ENCODE data around the gene CEP250.

The CEP250 gene

GRCh38 chr20:35555951-35556645 lies 100.7 kb downstream of the CEP250 start:
- FAIRE-seq (no peak), DNase-seq (ENCODE audit: insufficient read length, low spot score) (peak; percentile 8)
- TF ChIP-seq, protein P1, sequence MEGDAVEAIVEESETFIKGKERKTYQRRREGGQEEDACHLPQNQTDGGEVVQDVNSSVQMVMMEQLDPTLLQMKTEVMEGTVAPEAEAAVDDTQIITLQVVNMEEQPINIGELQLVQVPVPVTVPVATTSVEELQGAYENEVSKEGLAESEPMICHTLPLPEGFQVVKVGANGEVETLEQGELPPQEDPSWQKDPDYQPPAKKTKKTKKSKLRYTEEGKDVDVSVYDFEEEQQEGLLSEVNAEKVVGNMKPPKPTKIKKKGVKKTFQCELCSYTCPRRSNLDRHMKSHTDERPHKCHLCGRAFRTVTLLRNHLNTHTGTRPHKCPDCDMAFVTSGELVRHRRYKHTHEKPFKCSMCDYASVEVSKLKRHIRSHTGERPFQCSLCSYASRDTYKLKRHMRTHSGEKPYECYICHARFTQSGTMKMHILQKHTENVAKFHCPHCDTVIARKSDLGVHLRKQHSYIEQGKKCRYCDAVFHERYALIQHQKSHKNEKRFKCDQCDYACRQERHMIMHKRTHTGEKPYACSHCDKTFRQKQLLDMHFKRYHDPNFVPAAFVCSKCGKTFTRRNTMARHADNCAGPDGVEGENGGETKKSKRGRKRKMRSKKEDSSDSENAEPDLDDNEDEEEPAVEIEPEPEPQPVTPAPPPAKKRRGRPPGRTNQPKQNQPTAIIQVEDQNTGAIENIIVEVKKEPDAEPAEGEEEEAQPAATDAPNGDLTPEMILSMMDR (IDR thresholded peaks at IDR 0.05; ENCODE audit: insufficient read depth, missing control alignments): no peak

GRCh38 chr20:35556871-35557270 lies 101.5 kb downstream of the CEP250 start:
- DNase-seq (ENCODE audit: insufficient read length, low spot score) (peak; percentile 7), FAIRE-seq (no peak)
- TF ChIP-seq, protein P1 (IDR thresholded peaks at IDR 0.05; ENCODE audit: insufficient read depth, missing control alignments): no peak

- TF ChIP-seq, protein P1 (IDR thresholded peaks at IDR 0.05; ENCODE audit: insufficient read depth, missing control alignments): no peak
- DNase-seq (ENCODE audit: insufficient read length, low spot score) (no peak), FAIRE-seq (no peak)
Measured at GRCh38 chr20:35558451-35558850, 103.1 kb downstream of the CEP250 start.

- TF ChIP-seq, protein P1 (IDR thresholded peaks at IDR 0.05; ENCODE audit: insufficient read depth, missing control alignments): no peak
- FAIRE-seq (no peak), DNase-seq (ENCODE audit: insufficient read length, low spot score) (peak; percentile 3)
Measured at GRCh38 chr20:35559042-35559693, 103.8 kb downstream of the CEP250 start.

- TF ChIP-seq, protein P1 (IDR thresholded peaks at IDR 0.05; ENCODE audit: insufficient read depth, missing control alignments): no peak
- FAIRE-seq: no peak
Measured at GRCh38 chr20:35560105-35560511, 104.7 kb downstream of the CEP250 start.

DNA sequence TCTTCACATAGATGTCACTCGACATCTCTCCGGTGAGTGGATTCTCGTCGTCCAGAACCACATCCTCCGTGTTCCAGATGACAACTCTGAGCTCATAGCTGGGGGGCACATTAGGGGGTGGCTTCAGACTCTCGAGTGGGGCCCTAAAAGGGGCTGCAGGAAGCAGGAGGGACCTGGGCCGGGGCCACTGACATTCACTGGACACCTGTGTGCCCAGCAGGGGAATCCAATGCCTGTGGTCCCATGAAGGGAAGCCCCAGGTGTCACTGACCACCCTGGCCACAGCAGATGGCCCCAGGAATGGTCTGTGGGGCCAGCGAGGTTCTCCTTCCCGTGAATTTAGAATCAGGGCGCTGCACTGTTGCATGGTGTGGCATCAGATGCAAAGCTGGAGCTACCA lies 105.1 kb downstream of the CEP250 start:
- DNase-seq (ENCODE audit: insufficient read length, low spot score): no peak
- FAIRE-seq: no peak
- TF ChIP-seq, protein P1 (IDR thresholded peaks at IDR 0.05; ENCODE audit: insufficient read depth, missing control alignments): no peak

More at GRCh38 chr20:35560105-35560511, 104.7 kb downstream of the CEP250 start:
- DNase-seq (ENCODE audit: insufficient read length, low spot score): no peak

- no peak for FAIRE-seq
- no peak for DNase-seq (ENCODE audit: insufficient read length, low spot score)
- TF ChIP-seq, protein P1 (IDR thresholded peaks at IDR 0.05; ENCODE audit: insufficient read depth, missing control alignments): peak; percentile 52
Measured at GRCh38 chr20:35561268-35561667, 105.9 kb downstream of the CEP250 start.

Data from D721Med (cell line).